Raji (cell line): ENCODE measurements around the gene FBP2.

Experiments
- POLR2A ChIP-seq: IDR thresholded peaks from 2 replicates; pipeline ENCODE4 v1.6.1; 2011; ENCODE audit warnings: low read depth, low read length, control low read depth; ENCODE audit not compliant: insufficient read depth

FBP2 gene

GRCh38 chr9:94533601-94534000 is 60.0 kb downstream of the FBP2 start:
- no peak for TF ChIP-seq POLR2A

GRCh38 chr9:94533155-94533554 is 60.5 kb downstream of the FBP2 start:
- no peak for TF ChIP-seq POLR2A

GRCh38 chr9:94528886-94529285 is 64.7 kb downstream of the FBP2 start:
- no peak for TF ChIP-seq POLR2A

- no peak for TF ChIP-seq POLR2A
Observed at GRCh38 chr9:94526951-94527350, 66.7 kb downstream of the FBP2 start.

GRCh38 chr9:94526271-94526670 is 67.4 kb downstream of the FBP2 start:
- no peak for TF ChIP-seq POLR2A

- peak; percentile 17; the same call in 1 of the 2 replicates for TF ChIP-seq POLR2A
Observed at GRCh38 chr9:94525396-94526035, 68.1 kb downstream of the FBP2 start.

GRCh38 chr9:94517254-94517653 is 76.4 kb downstream of the FBP2 start:
- no peak for TF ChIP-seq POLR2A

- TF ChIP-seq POLR2A = no peak
Observed at GRCh38 chr9:94514722-94515121, 78.9 kb downstream of the FBP2 start.

GRCh38 chr9:94511955-94512265 is 81.7 kb downstream of the FBP2 start:
- no peak for TF ChIP-seq POLR2A

GRCh38 chr9:94511134-94511954 is 82.3 kb downstream of the FBP2 start:
- peak; percentile 18; the same call in 1 of the 2 replicates for TF ChIP-seq POLR2A
